NCI-H524 (cell line): ENCODE data around the gene MARCHF10.
"Not testable (repeated sequence)": the region's sequence is repeated elsewhere in the genome, so short reads cannot be mapped to it uniquely, and the experiment has no call there.

ENCODE experiments used
- DNase-seq, 2 experiments: peaks; one replicate each; lab custom pipeline; 2025; lab: John Stamatoyannopoulos, UW

Gene MARCHF10

GRCh38 chr17:62807812-62808575, at the start of gene MARCHF10:
Gene MARCHF10 (minus strand): TSS chr17:62808314. CDS start chr17:62801735, 6,579 bp downstream.
- peak; percentile 59 to 81 for DNase-seq

- no peak for DNase-seq
Observed at GRCh38 chr17:62857526-62857925, 49.4 kb upstream of the MARCHF10 start.

GRCh38 chr17:62856594-62856993, 48.5 kb upstream of the MARCHF10 start:
- DNase-seq, result no peak

- no peak for DNase-seq
Observed at GRCh38 chr17:62855156-62855555, 47.0 kb upstream of the MARCHF10 start.

GRCh38 chr17:62854098-62854680, 46.1 kb upstream of the MARCHF10 start:
- no peak for DNase-seq

- no peak for DNase-seq
Observed at GRCh38 chr17:62852195-62852594, 44.1 kb upstream of the MARCHF10 start.

- not testable (repeated sequence) for DNase-seq
Observed at GRCh38 chr17:62849591-62850415, 41.7 kb upstream of the MARCHF10 start.

- no peak for DNase-seq
Observed at GRCh38 chr17:62848334-62848733, 40.2 kb upstream of the MARCHF10 start.

- DNase-seq, result no peak
Observed at GRCh38 chr17:62847426-62847825, 39.3 kb upstream of the MARCHF10 start.

- no peak for DNase-seq
Observed at GRCh38 chr17:62840871-62841270, 32.8 kb upstream of the MARCHF10 start.

- not testable (repeated sequence) for DNase-seq
Observed at GRCh38 chr17:62833816-62834215, 25.7 kb upstream of the MARCHF10 start.

GRCh38 chr17:62832405-62832804, 24.3 kb upstream of the MARCHF10 start:
- DNase-seq, result no peak

GRCh38 chr17:62831066-62831465, 23.0 kb upstream of the MARCHF10 start:
- not testable (repeated sequence) for DNase-seq

GRCh38 chr17:62827746-62828485, 19.8 kb upstream of the MARCHF10 start:
- DNase-seq, result no peak

- no peak for DNase-seq
Observed at GRCh38 chr17:62826956-62827355, 18.8 kb upstream of the MARCHF10 start.

- no peak for DNase-seq
Observed at GRCh38 chr17:62825182-62825581, 17.1 kb upstream of the MARCHF10 start.

GRCh38 chr17:62824290-62825131, 16.4 kb upstream of the MARCHF10 start:
- DNase-seq, result no peak

GRCh38 chr17:62823111-62823893, 15.2 kb upstream of the MARCHF10 start:
- DNase-seq, result no peak

GRCh38 chr17:62822080-62822904, 14.2 kb upstream of the MARCHF10 start:
- DNase-seq, result no peak
